GM21619 (cell line): Measurements from ENCODE around the gene COX14.
A peak's percentile ranks its signal among the peaks of the same experiment; 100 is the strongest.
"Not testable (repeated sequence)": the region's sequence is repeated elsewhere in the genome, so short reads cannot be mapped to it uniquely, and the experiment has no call there.

Experiments used
- ATAC-seq: cut with Tn5 transposase; IDR thresholded peaks from one replicate; pipeline ENCODE4 v1.9.1; 2021; ENCODE audit not compliant: unreplicated experiment

The COX14 gene

DNA sequence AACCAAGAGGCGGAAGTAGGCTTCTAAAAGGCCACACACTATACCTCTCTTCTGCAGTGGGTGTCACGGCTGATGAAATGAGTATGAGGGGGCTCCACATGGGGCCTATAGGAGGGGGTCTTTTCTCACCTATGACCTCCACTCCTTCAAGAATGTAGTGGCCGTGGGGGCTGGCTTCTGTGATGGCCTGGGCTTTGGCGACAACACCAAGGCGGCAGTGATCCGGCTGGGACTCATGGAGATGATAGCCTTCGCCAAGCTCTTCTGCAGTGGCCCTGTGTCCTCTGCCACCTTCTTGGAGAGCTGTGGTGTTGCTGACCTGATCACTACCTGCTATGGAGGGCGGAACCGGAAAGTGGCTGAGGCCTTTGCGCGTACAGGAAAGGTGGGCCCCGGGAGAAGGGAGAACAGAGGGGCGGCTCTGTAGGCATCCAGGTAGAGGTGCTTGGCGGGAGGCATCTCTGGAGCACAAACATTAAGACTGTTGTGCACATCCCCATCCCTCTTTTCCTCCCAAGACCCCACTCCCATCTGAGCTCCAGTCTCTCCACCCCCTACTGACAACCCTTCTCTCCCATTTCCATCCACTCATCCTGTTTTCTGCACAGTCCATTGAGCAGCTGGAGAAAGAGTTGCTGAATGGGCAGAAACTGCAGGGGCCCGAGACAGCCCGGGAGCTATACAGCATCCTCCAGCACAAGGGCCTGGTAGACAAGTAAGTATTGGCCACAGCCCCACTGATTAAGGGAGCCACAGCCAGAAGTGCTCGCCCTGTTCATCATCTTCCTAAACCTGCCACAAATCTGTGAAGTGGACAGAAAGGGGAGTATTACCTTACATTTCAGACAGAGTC lies 4.4 kb upstream of the COX14 start:
- ATAC-seq = no peak

DNA sequence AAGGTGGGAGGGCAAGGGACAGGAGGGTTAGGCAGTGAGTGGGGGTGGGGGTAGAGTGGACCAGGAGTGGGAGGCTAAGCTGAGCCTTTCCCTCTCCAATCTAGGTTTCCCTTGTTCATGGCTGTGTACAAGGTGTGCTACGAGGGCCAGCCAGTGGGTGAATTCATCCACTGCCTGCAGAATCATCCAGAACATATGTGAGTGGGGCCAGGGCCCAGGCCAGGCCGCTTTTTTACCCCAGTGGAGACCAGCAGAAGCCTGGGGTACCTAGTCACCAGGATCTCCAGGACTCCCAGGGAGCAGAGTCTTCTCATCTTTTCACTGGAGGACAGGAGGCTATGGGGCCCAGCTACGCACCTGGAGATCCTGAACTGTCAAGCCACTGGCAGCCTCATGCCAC lies 2.7 kb upstream of the COX14 start:
- no peak for ATAC-seq

DNA sequence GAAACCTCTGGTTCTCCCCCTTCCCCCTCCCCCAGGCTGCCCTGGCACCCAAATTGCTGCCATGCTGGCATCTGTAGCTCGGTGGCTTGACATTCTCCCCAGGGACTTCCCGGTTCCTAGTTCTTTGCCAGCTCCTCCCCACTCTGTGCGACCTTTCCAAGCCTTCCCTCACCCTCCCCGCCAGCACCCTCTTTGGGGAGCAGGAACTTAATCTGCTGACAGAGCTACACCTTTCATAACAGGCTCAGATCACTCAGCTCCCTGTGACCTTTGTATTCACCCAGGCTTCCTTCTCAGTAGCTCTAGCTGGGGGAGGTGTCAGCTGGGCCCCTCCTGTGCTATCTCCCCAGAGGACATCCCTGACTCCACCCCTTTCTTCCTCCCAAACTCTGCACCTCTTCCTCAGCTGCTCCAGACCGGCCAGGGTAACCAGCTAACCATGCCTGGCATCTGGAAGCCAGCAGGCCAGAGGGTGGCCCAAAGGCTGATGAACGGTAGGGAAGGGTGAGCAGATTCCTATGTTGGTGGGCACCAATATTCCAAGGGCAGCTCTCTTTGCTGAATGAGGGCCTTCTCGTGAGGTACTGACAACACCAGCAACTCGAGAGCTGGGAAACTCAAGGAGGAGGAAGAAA lies 1.8 kb upstream of the COX14 start:
- no peak for ATAC-seq

DNA sequence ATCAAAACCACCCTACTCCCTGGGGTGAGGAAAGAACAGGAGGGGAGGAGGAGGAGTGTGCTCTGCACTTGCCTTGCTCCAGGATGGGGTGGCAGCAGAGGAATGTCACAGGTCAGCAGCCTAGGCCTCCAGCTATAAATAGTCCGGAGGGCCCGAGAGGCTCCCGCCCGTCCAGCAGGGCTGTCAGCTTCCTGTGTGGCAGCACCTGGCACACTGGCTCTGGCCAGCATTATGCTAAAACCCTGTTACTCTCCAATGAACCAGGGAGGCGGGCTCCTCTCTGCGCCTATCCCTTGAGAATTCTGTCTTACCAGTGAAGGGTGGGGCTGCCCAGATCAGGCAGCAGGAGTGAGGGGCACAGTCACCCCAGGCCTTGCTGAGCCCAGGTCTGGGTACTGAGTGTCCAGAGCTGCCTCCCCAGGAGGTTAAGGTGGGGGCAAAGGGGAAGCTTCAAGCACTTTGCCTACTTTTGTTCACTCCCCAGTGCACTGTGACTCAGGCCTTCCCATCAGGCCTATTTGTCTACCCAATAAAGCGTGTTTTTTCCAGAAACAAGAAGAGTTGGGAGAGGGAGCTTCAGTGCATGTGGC lies 1.2 kb upstream of the COX14 start:
- ATAC-seq = no peak

DNA sequence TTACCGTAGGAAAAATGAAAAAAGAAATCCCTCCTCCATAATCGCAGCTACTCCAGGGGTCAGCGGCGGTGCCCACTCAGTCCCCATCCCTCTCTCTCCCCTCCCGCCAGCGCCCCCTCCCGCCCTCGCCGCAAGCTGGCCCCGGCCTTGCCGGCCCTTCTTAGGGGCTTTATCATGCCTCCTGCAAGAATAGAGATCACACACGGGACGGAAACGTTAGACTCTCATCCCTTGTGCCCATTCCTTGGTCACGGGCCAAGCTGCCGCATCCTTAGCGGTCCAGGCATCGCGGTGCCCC lies 692 bp upstream of the COX14 start:
- peak; percentile 1 for ATAC-seq

DNA sequence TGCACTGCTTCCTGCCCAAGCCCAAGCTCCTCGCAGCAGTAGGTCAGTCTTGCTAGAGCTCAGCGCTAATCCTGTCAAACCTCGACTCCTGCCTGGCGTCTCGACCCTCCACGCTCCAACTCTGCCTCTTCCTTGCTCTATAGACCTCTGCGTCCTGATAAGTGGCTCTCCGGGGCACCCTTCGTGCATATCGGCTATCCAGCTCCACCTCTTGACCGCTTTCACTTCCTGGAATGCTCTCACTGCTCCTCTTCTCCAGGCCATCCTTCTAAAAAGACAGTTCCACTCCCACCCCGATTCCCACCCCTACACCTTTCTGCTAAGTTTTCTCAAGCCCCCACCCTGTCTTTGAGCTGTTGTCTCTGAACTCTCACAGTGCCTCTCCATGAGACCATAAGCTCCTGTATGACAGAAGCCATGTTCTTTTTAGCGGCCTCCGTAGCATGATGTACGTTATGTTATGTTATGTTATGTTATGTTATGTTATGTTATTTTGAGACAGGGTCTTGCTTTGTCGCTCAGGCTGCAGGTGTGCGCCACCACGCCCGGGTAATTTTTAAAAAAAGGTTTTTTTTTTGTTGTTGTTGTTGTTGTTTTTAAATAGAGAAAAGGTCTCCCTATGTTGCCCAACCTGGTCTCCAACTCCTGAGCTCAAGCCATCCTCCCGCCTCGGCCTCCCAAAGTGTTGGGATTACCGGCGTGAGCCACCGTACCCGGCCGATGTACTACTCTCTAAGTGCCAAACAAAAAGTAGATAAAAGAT lies 601 bp downstream of the COX14 start:
- ATAC-seq = peak; percentile 4

DNA sequence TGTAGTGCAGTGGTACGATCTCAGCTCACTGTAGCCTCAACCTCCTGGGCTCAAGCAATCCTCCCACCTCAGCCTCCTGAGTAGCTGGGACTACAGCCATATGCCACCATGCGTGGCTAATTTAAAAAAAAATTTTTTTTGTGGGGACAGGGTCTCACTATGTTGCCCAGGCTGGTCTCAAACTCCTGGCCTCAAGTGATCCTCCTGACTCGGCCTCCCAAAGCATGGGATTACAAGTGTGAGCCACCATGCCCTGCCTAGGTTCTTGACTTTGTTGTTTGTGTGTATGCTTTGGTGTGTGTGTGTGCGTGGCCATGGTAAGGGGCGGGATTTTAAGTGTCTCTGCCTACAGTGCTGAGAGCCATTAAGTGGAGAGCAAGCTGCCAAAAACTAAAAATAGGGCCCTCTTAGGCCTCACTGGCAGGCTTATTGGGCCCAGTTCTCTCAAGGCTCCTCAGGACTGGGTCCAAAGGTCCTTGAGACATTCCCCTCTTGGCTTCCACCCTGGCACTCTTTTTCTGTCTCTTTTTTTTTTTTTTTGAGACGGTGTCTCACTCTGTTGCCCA lies 5.1 kb downstream of the COX14 start:
- no peak for ATAC-seq

DNA sequence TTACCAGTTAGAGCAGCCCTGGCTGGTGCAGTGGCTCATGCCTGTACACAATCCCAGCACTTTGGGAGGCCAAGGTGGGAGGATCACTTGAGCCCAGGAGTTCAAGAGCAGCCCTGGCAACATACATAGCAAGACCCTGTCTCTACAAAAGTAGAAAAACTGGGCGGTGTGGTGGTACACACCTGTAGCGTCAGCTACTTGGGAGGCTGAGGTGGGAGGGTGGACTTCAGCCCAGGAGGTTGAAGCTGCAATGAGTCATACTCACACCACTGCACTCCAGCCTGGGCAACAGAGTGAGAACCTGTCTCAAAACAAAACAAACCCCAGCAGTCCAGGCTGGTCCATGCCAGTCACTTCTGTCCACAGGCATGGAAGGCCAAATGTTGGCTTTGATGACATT lies 7.4 kb downstream of the COX14 start:
- no peak for ATAC-seq

DNA sequence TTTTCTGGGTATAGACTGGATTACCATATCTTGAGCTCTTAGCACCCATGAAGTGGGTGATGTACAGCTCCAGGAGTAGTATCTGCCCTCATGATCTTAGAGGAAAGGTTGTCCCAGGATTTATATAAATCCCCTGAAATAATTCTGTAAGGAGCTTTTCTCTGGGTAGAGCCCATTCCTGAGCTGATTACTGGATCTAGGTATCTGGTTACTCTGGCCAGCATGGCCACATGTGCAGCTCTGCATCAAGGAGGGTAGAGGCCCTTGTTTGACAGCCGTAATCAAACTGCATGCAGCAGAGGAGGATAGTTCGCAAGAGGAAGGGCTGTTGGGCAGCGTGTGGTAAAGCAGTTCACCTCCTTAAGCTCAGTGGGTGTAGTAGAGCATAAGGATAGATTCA lies 8.5 kb downstream of the COX14 start:
- ATAC-seq = no peak

DNA sequence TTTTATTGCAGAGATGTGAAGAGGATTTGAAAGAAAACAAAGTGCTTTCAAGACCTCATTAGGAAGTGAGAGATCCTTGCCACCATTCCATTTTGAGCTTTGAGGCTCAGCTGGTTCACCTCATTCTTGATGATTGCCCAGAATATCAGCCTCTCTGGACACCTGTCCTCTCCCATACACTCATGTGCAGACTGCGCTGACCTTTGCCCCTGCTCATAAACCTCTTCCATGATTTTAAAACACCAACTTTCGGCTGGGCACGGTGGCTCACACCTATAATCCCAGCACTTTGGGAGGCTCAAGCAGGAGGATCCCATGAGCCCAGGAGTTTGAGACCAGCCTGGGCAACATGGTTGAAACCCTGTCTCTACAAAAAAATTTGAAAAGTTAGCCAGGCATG lies 8.9 kb downstream of the COX14 start:
- ATAC-seq = no peak

DNA sequence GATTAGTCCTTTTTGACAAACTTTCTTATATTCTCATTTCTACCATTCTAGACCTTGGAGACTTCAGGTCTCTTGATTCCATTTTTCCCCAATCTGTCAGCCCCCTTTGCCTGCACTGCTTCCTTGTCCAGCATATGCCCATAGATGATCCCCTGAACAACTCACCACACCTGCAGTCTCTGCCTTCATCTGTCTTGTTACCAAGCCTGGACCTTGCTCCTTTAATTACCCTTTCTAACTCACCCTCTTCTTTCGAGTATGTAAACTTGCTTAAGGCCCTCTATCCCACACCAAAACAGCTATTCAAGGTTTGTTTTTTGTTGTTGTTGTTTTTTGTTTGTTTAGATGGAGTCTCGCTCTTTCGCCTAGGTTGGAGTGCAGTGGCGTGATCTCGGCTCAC lies 9.6 kb downstream of the COX14 start:
- ATAC-seq = no peak

DNA sequence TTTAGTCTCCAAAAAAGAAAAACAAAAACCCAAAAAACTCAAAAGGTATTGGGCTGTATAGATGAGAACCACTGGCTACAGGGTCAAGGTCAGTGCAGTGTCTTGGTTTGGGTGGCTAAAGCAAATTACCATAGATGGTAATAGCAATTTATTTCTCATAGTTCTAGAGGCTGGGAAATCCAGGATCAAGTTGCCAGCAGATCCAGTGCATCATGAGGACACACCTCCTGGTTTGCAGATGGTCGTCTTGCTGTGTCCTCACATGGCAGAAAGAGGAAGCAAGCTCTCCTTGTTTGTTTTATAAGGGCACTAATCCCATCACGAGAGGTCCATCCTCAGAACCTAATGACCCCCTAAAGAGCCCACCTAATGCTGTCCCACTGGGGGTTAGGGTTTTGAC lies 11.2 kb downstream of the COX14 start:
- no peak for ATAC-seq

DNA sequence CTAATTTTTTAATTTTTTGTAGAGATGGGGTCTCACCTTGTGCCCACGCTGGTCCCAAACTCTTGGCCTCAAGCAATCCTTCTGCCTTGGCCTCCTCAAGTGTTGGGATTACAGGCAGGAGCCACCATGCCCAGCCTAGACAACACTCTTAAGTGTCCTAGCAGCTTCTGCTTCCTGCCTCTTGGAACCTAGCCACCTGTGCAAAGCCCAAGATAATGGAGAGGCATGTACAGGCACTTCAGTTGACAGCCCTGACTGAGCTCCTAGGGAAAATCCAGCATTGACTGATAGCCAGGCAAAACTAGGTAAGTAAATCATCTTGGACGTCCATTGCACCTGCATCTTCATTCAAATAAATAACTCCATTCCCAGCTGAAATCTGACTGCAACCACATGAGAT lies 15.5 kb downstream of the COX14 start:
- ATAC-seq = no peak

DNA sequence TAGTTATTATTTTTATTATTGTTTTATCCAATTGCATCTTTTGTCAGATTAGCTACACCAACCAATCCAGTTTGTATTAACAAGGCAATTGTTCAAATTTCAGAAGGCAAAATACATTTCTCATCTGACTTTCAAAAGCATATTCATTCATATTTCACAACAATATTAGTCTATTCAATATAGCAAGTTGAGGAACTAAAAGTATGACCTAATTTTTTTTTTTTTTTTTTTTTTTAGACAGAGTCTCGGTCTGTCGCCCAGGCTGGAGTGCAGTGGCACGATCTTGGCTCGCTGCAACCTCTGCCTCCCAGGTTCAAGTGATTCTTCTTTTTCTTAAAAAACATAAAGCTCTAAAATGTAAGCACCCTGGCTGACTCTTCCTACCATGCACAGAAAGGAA lies 17.3 kb downstream of the COX14 start:
- no peak for ATAC-seq

DNA sequence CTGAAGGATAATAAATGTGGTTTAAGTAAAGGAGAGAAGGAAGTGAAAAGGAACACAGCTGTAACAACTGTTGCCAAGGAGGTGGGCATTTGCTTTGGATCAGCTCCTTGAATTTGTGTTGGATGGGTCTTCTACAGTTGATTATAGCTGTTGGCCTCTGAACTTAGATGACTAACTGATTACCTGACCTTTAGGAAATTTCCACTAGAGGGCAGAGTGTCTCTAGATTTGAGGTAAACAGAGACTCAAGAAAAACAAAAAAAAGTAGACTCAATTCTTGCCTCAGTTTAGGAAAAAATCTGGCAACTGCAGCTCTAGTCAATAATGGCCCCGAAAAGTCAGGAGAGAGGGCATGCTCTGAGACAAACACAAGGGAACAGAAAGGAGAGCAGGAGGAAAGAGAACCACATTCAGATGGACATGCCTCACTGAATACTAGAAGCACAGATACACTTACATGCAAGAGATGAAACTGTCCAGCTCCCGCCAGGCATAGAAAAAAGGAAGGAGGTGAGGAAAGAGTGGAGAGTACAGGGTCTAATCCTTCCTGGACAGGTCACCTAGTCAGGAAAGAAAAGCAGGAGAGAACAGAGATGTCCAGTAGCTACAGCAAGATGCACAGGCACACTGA lies 20.6 kb downstream of the COX14 start:
- no peak for ATAC-seq

DNA sequence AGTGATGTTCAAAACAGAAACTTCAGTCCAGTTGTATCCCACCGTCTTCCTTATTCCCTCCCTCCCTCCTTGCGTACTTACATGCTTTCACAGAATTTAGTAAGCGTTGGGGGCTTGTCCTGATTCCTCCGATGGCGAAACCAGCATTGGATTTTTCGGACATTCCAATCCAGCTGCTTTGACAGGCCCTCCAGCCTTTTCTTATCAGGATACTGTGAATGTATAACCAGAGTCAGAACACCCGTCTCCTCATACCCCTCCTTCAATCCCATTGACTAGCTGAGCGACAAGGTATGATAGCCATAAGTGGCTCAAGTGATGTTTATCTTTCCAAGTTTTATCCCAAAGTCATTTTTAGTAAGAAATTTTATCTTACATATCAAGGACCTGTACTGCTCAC lies 31.0 kb downstream of the COX14 start:
- ATAC-seq = no peak

DNA sequence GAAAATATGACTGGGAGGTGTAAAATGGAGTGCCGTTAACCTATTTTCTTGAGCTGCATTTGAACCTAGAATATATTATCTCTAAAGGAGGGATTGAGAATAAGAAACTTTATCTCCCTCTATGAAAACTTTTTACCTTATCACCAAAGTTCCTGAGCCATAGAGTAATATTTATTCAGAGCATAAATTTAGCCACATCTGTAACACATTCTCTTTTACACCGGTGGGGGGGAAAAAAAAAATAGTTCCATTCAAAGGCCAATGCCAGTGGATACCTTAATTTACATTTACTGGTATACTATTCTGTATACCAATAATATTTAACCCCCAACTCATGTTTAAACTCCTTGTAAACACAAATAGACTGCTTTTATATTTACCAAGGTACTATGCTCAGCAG lies 33.4 kb downstream of the COX14 start:
- no peak for ATAC-seq

DNA sequence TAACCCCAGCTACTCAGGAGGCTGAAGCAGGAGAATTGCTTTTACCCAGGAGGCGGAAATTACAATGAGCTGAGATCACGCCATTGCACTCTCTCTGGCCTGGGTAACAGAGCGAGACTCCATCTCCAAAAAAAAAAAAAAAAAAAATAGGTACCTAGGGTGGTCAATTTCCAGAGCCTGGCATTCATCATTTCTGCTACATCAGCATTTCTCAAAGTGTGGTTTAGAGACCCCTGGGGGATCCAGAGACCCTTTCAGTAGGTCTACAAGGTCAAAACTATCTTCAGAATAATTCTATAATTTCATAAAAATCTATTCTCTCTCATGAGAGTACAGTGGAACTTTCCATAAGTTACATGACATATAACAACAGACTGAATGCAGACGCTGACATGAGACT lies 35.2 kb downstream of the COX14 start:
- ATAC-seq = no peak

DNA sequence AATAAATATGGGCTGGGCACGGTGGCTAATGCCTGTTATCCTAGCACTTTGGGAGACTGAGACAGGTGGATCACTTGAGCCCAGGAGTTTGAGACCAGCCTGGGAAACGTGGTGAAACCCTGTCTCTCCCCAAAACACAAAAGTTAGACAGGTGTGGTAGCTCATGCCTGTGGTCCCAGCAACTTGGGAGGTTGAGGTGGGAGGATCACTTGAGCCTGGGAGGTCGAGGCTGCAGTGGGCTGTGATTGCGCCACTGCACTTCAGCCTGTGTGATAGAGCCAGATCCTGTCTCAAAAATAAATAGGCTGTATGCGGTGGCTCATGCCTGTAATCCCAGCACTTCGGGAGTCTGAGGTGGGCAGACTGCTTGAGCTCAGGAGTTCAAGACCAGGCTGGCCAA lies 36.0 kb downstream of the COX14 start:
- ATAC-seq = not testable (repeated sequence)

DNA sequence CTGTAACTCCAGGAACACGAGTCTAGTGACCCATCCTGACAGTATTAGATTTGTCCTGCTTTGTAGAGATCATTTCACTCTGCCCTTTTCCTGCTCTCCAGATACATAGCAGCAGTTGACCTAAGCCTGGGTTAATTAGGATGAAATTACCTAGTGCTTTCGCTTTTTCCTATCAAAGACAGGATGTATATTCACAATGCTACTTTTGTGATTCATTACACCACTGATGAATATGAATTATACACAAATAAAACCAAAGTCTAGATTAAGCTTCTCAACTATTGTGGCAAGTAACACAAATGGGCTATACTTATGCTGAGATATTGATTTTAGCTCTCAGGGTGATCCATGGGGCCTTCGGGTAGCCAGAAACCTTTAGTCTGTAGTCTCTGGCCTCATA lies 37.3 kb downstream of the COX14 start:
- ATAC-seq = no peak

DNA sequence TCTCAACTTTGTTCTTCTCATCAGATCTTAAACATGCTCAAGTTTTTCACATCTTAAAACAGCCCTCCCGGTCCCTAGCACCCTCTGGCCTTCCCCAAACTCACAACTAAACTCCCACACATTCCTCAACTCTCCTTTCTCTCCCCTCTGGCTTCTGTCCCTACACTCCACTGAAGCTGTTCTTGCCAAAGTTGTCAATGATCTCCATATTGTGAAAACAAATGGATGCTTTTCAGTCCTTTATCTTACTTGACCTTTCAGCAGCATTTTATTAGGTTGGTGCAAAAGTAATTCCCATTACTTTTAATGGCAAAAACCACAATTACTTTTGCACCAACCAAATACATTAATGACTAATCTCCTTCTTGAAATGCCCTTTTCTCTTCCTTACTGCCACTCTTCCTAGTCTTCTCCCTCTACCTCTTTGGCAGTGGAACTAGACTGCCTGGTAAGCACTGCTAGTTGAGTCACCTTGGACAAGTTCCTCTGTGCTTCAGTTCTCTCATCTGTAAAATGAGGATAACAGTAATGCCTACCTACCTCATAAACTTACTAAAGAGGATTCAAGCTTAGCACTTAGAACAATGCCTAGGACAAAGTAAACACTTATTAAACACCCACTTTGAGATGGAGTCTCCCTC lies 39.1 kb downstream of the COX14 start:
- no peak for ATAC-seq
